Gastroesophageal sphincter (tissue), 3 donors: Measurements from ENCODE around the gene ACOT11.

Experiments used
- EP300 ChIP-seq: sonication (generic); formaldehyde crosslinking; IDR thresholded peaks from one replicate; pipeline ENCODE4 v1.6.1; 2017; ENCODE audit warnings: antibody characterized with exemption, mild to moderate bottlenecking
- POLR2A ChIP-seq, 2 donors: fragments of 450-650 bp; IDR thresholded peaks; one replicate each; pipeline ENCODE4 v1.6.1; 2017; ENCODE audit warnings: antibody characterized with exemption in 2 of 2, mild to moderate bottlenecking in 2 of 2, moderate library complexity in 1 of 2
- TF ChIP-seq, protein P1 (sequence below), 4 experiments: fragments of 200-600 bp in 2 of 4; fragments of 450-650 bp in 2 of 4; sonication (generic) in 1 of 4; IDR thresholded peaks; one replicate each; pipeline ENCODE4 v1.5.1; 2017 to 2019; ENCODE audit warnings: antibody characterized with exemption in 4 of 4, mild to moderate bottlenecking in 2 of 4, moderate library complexity in 2 of 4

DNA sequence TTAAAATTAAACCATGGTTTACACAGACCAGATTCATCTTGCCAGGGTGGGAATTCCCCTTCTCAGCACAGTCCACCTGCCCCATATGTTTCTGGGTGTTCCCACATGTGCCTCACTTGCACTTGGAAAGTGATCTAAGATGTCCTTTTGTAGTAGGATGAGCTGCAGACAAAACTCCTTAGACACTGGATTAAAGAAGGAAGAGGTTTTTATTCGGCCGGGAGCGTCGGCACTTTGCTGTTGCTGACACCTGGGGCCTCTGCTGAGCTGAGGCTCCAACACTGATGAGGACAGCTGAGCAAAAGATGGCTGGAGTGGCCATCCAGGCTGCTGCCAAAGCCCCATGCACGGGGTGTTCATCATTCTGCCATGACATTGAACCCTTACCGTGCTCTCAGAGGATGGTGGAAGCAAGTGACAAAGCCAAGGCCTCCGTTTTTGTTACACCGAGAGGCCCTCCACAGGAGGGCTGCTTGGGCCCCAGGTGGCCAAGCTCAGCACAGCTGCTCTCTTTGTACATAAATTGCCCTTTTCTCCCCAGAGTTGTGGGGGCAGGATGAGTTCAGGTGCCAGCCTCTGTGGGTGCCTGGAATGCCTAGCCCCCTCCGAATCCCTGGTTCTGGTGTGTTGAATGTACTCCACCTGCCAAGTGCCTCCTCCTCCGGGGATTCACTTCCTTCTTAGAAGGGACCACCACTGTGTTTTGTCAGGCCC is 7.3 kb upstream of the ACOT11 start:
- TF ChIP-seq, protein P1, sequence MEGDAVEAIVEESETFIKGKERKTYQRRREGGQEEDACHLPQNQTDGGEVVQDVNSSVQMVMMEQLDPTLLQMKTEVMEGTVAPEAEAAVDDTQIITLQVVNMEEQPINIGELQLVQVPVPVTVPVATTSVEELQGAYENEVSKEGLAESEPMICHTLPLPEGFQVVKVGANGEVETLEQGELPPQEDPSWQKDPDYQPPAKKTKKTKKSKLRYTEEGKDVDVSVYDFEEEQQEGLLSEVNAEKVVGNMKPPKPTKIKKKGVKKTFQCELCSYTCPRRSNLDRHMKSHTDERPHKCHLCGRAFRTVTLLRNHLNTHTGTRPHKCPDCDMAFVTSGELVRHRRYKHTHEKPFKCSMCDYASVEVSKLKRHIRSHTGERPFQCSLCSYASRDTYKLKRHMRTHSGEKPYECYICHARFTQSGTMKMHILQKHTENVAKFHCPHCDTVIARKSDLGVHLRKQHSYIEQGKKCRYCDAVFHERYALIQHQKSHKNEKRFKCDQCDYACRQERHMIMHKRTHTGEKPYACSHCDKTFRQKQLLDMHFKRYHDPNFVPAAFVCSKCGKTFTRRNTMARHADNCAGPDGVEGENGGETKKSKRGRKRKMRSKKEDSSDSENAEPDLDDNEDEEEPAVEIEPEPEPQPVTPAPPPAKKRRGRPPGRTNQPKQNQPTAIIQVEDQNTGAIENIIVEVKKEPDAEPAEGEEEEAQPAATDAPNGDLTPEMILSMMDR (IDR thresholded peaks at IDR 0.05) = no peak
- TF ChIP-seq EP300 (no peak), POLR2A (IDR thresholded peaks at IDR 0.05) (no peak)
